Mesendoderm (in vitro differentiated cells): ENCODE measurements around the gene GPX1.
"Not testable (repeated sequence)": the region's sequence is repeated elsewhere in the genome, so short reads cannot be mapped to it uniquely, and the experiment has no call there.

Experiments
- DNase-seq: peaks from one replicate; pipeline ENCODE4 v3.0.0; 2013
- H2AK5ac ChIP-seq: 2 replicates; pipeline ENCODE4 v1.6.1; 2013; ENCODE audit warnings: low read length, inconsistent platforms
- H2BK120ac ChIP-seq: 2 replicates; pipeline ENCODE4 v1.6.1; 2013; ENCODE audit warnings: low read depth, mild to moderate bottlenecking, low read length, moderate library complexity, mixed read lengths
- H2BK15ac ChIP-seq: replicated peaks from 2 replicates; pipeline ENCODE4 v1.6.1; 2013; ENCODE audit warnings: low read depth, mild to moderate bottlenecking, moderate library complexity
- H2BK5ac ChIP-seq: 2 replicates; pipeline ENCODE4 v1.6.1; 2013; ENCODE audit warnings: low read length, inconsistent platforms
- H3K18ac ChIP-seq: 2 replicates; pipeline ENCODE4 v1.6.1; 2013; ENCODE audit warnings: mild to moderate bottlenecking, low read length, mixed read lengths
- H3K23ac ChIP-seq: one replicate; pipeline ENCODE4 v1.6.1; 2013; ENCODE audit warnings: low read length
- H3K27ac ChIP-seq: 2 replicates; pipeline ENCODE4 v1.5.1; 2013; ENCODE audit warnings: low read depth, mild to moderate bottlenecking, inconsistent platforms, low read length, moderate library complexity
- H3K27me3 ChIP-seq: 2 replicates; pipeline ENCODE4 v1.6.1; 2013; ENCODE audit warnings: low read length, control low read depth, mild to moderate bottlenecking, inconsistent platforms; ENCODE audit not compliant: insufficient read depth, poor library complexity
- H3K36me3 ChIP-seq: 2 replicates; pipeline ENCODE4 v1.6.1; 2013; ENCODE audit warnings: low read length, inconsistent platforms; ENCODE audit not compliant: control insufficient read depth, insufficient read depth
- H3K4ac ChIP-seq: one replicate; pipeline ENCODE4 v1.6.1; 2013; ENCODE audit warnings: low read depth, mild to moderate bottlenecking, low read length, moderate library complexity
- H3K4me1 ChIP-seq: 2 replicates; pipeline ENCODE4 v1.6.1; 2013; ENCODE audit warnings: low read depth, low read length, inconsistent platforms; ENCODE audit not compliant: control insufficient read depth
- H3K4me2 ChIP-seq: 2 replicates; pipeline ENCODE4 v1.6.1; 2013; ENCODE audit warnings: low read length
- H3K4me3 ChIP-seq: 2 replicates; pipeline ENCODE4 v1.5.1; 2013; ENCODE audit warnings: mild to moderate bottlenecking, low read length
- H3K56ac ChIP-seq: one replicate; pipeline ENCODE4 v1.6.1; 2013; ENCODE audit warnings: low read length
- H3K79me1 ChIP-seq: 2 replicates; pipeline ENCODE4 v1.6.1; 2013; ENCODE audit warnings: low read length, inconsistent platforms
- H3K79me2 ChIP-seq: 2 replicates; pipeline ENCODE4 v1.6.1; 2013; ENCODE audit warnings: mild to moderate bottlenecking, low read length; ENCODE audit not compliant: control insufficient read depth, insufficient read depth
- H3K9ac ChIP-seq: 2 replicates; pipeline ENCODE4 v1.6.1; 2013; ENCODE audit warnings: low read length, inconsistent platforms
- H4K5ac ChIP-seq: one replicate; pipeline ENCODE4 v1.6.1; 2013; ENCODE audit warnings: low read length
- H4K8ac ChIP-seq: one replicate; pipeline ENCODE4 v1.6.1; 2013; ENCODE audit warnings: low read depth, mild to moderate bottlenecking, control low read depth, low read length, moderate library complexity
- WGBS: extraction: QIAGEN DNeasy Blood & Tissue Kit; methylation state at CpG from one replicate; pipeline ENCODE4 v1.1.7; 2013; ENCODE audit warnings: low lambda C conversion rate, missing lambda C conversion rate; ENCODE audit not compliant: insufficient coverage; ENCODE audit errors: extremely low coverage; 5-methylcytosine and 5-hydroxymethylcytosine counted together

GPX1 gene

GRCh38 chr3:49370585-49371290, 12.6 kb upstream of the GPX1 start:
- Histone ChIP-seq H3K79me2 (peaks cover 19% of the 10 kb centered on the region), H2BK15ac (no peak overlapping the region)

GRCh38 chr3:49362561-49362960, 4.4 kb upstream of the GPX1 start:
- Histone ChIP-seq H3K79me2 (peaks cover 2% of the 10 kb centered on the region), H4K5ac (no peak overlapping the region), H4K8ac (no peak overlapping the region), H2AK5ac (no peak overlapping the region), H3K56ac (no peak overlapping the region), H2BK5ac (no peak overlapping the region), H3K27me3 (no peaks in the 10 kb centered on the region), H3K4me1 (peaks cover 4% of the 10 kb centered on the region), H3K18ac (no peak overlapping the region), H3K9ac (no peak overlapping the region), H3K27ac (no peak overlapping the region), H3K4ac (no peak overlapping the region), H3K79me1 (peaks cover 3% of the 10 kb centered on the region), H3K4me2 (no peak overlapping the region), H3K23ac (no peak overlapping the region), H3K36me3 (peaks cover 9% of the 10 kb centered on the region), H3K4me3 (no peak overlapping the region), H2BK120ac (no peak overlapping the region), H2BK15ac (no peak overlapping the region)
- no peak for DNase-seq
- no CpG with 5 or more reads among the region's 3 CpGs for WGBS

More at GRCh38 chr3:49370585-49371290, 12.6 kb upstream of the GPX1 start:
- Histone ChIP-seq H4K5ac (no peak overlapping the region), H3K4me1 (no peaks in the 10 kb centered on the region), H2BK120ac (no peak overlapping the region), H3K79me1 (peaks cover 27% of the 10 kb centered on the region), H3K56ac (no peak overlapping the region), H3K4ac (no peak overlapping the region), H3K18ac (no peak overlapping the region), H3K27me3 (no peaks in the 10 kb centered on the region), H3K23ac (no peak overlapping the region), H3K9ac (no peak overlapping the region), H3K36me3 (peaks cover 11% of the 10 kb centered on the region), H4K8ac (no peak overlapping the region), H2BK5ac (no peak overlapping the region), H3K4me2 (no peak overlapping the region), H3K4me3 (no peak overlapping the region), H3K27ac (no peak overlapping the region), H2AK5ac (no peak overlapping the region)
- DNase-seq = no peak
- no CpG with 5 or more reads among the region's 6 CpGs for WGBS

- no peak overlapping the region for H2BK120ac ChIP-seq
- H4K5ac ChIP-seq = no peak overlapping the region
- H3K27ac ChIP-seq = no peak overlapping the region
- H4K8ac ChIP-seq = no peak overlapping the region
- H3K56ac ChIP-seq = peak overlapping the region; percentile 49
- H2BK5ac ChIP-seq = no peak overlapping the region
- H3K4me3 ChIP-seq = no peak overlapping the region
- no peak overlapping the region for H3K18ac ChIP-seq
- H3K9ac ChIP-seq = no peak overlapping the region
- no peak overlapping the region for H2AK5ac ChIP-seq
- H3K79me2 ChIP-seq = peaks cover 8% of the 10 kb centered on the region
- no CpG with 5 or more reads among the region's 2 CpGs for WGBS
- no peak for DNase-seq
- H3K79me1 ChIP-seq = peaks cover 2% of the 10 kb centered on the region
- H3K23ac ChIP-seq = no peak overlapping the region
- H3K4me2 ChIP-seq = no peak overlapping the region
- no peaks in the 10 kb centered on the region for H3K27me3 ChIP-seq
- H3K36me3 ChIP-seq = peaks cover 11% of the 10 kb centered on the region
- H3K4ac ChIP-seq = no peak overlapping the region
- H2BK15ac ChIP-seq = no peak overlapping the region
- H3K4me1 ChIP-seq = peaks cover 4% of the 10 kb centered on the region
Measured at GRCh38 chr3:49359623-49360022, 1.5 kb upstream of the GPX1 start.

- Histone ChIP-seq H2AK5ac (peak overlapping the region; percentile 48), H3K56ac (peak overlapping the region; percentile 97), H3K79me2 (peaks cover 8% of the 10 kb centered on the region), H3K4me2 (peak overlapping the region; percentile 68), H3K79me1 (peaks cover 2% of the 10 kb centered on the region), H3K4me3 (no peak overlapping the region), H2BK15ac (no peak overlapping the region), H3K9ac (peak overlapping the region; percentile 87), H4K5ac (no peak overlapping the region), H2BK5ac (peak overlapping the region; percentile 96), H2BK120ac (no peak overlapping the region), H3K4me1 (peaks cover 4% of the 10 kb centered on the region), H3K36me3 (peaks cover 11% of the 10 kb centered on the region), H3K18ac (peak overlapping the region; percentile 82), H4K8ac (peak overlapping the region; percentile 87), H3K23ac (no peak overlapping the region), H3K27me3 (no peaks in the 10 kb centered on the region), H3K4ac (peak overlapping the region; percentile 65), H3K27ac (peak overlapping the region; percentile 100)
- no peak for DNase-seq
- no CpG with 5 or more reads among the region's 3 CpGs for WGBS
Measured at GRCh38 chr3:49358884-49359225, 702 bp upstream of the GPX1 start.

GRCh38 chr3:49357443-49358216, 523 bp downstream of the GPX1 start:
- Histone ChIP-seq H3K18ac (peak overlapping the region; percentile 22), H3K27ac (peak overlapping the region; percentile 58), H3K36me3 (peaks cover 11% of the 10 kb centered on the region), H3K4me2 (peak overlapping the region; percentile 75), H3K9ac (peak overlapping the region; percentile 90), H3K56ac (peak overlapping the region; percentile 94), H3K4me3 (peak overlapping the region; percentile 83), H3K4ac (peak overlapping the region; percentile 56), H2AK5ac (peak overlapping the region; percentile 37)
- not testable (repeated sequence) for H2BK120ac ChIP-seq, H2BK5ac ChIP-seq, H3K27me3 ChIP-seq, H3K79me1 ChIP-seq, H4K8ac ChIP-seq, H3K79me2 ChIP-seq, H4K5ac ChIP-seq, H3K4me1 ChIP-seq, H2BK15ac ChIP-seq, H3K23ac ChIP-seq
- no CpG with 5 or more reads among the region's 63 CpGs for WGBS
- DNase-seq = peak; percentile 63
